Mesendoderm (in vitro differentiated cells): ENCODE results near the gene ABHD17A.
A peak's percentile ranks its signal among the peaks of the same experiment; 100 is the strongest.
"Not testable (repeated sequence)": the region's sequence is repeated elsewhere in the genome, so short reads cannot be mapped to it uniquely, and the experiment has no call there.

Experiments used
- DNase-seq: peaks from one replicate; pipeline ENCODE4 v3.0.0; 2013
- H2AK5ac ChIP-seq: 2 replicates; pipeline ENCODE4 v1.6.1; 2013; ENCODE audit warnings: low read length, inconsistent platforms
- H2BK120ac ChIP-seq: 2 replicates; pipeline ENCODE4 v1.6.1; 2013; ENCODE audit warnings: low read depth, mild to moderate bottlenecking, low read length, moderate library complexity, mixed read lengths
- H2BK15ac ChIP-seq: replicated peaks from 2 replicates; pipeline ENCODE4 v1.6.1; 2013; ENCODE audit warnings: low read depth, mild to moderate bottlenecking, moderate library complexity
- H2BK5ac ChIP-seq: 2 replicates; pipeline ENCODE4 v1.6.1; 2013; ENCODE audit warnings: low read length, inconsistent platforms
- H3K18ac ChIP-seq: 2 replicates; pipeline ENCODE4 v1.6.1; 2013; ENCODE audit warnings: mild to moderate bottlenecking, low read length, mixed read lengths
- H3K23ac ChIP-seq: one replicate; pipeline ENCODE4 v1.6.1; 2013; ENCODE audit warnings: low read length
- H3K27ac ChIP-seq: 2 replicates; pipeline ENCODE4 v1.5.1; 2013; ENCODE audit warnings: low read depth, mild to moderate bottlenecking, inconsistent platforms, low read length, moderate library complexity
- H3K27me3 ChIP-seq: 2 replicates; pipeline ENCODE4 v1.6.1; 2013; ENCODE audit warnings: low read length, control low read depth, mild to moderate bottlenecking, inconsistent platforms; ENCODE audit not compliant: insufficient read depth, poor library complexity
- H3K36me3 ChIP-seq: 2 replicates; pipeline ENCODE4 v1.6.1; 2013; ENCODE audit warnings: low read length, inconsistent platforms; ENCODE audit not compliant: control insufficient read depth, insufficient read depth
- H3K4ac ChIP-seq: one replicate; pipeline ENCODE4 v1.6.1; 2013; ENCODE audit warnings: low read depth, mild to moderate bottlenecking, low read length, moderate library complexity
- H3K4me1 ChIP-seq: 2 replicates; pipeline ENCODE4 v1.6.1; 2013; ENCODE audit warnings: low read depth, low read length, inconsistent platforms; ENCODE audit not compliant: control insufficient read depth
- H3K4me2 ChIP-seq: 2 replicates; pipeline ENCODE4 v1.6.1; 2013; ENCODE audit warnings: low read length
- H3K4me3 ChIP-seq: 2 replicates; pipeline ENCODE4 v1.5.1; 2013; ENCODE audit warnings: mild to moderate bottlenecking, low read length
- H3K56ac ChIP-seq: one replicate; pipeline ENCODE4 v1.6.1; 2013; ENCODE audit warnings: low read length
- H3K79me1 ChIP-seq: 2 replicates; pipeline ENCODE4 v1.6.1; 2013; ENCODE audit warnings: low read length, inconsistent platforms
- H3K79me2 ChIP-seq: 2 replicates; pipeline ENCODE4 v1.6.1; 2013; ENCODE audit warnings: mild to moderate bottlenecking, low read length; ENCODE audit not compliant: control insufficient read depth, insufficient read depth
- H3K9ac ChIP-seq: 2 replicates; pipeline ENCODE4 v1.6.1; 2013; ENCODE audit warnings: low read length, inconsistent platforms
- H4K5ac ChIP-seq: one replicate; pipeline ENCODE4 v1.6.1; 2013; ENCODE audit warnings: low read length
- H4K8ac ChIP-seq: one replicate; pipeline ENCODE4 v1.6.1; 2013; ENCODE audit warnings: low read depth, mild to moderate bottlenecking, control low read depth, low read length, moderate library complexity
- WGBS: extraction: QIAGEN DNeasy Blood & Tissue Kit; methylation state at CpG from one replicate; pipeline ENCODE4 v1.1.7; 2013; ENCODE audit warnings: low lambda C conversion rate, missing lambda C conversion rate; ENCODE audit not compliant: insufficient coverage; ENCODE audit errors: extremely low coverage; 5-methylcytosine and 5-hydroxymethylcytosine counted together

Gene ABHD17A

GRCh38 chr19:1884291-1884718, 991 bp downstream of the ABHD17A start:
- H3K36me3 ChIP-seq: no peaks in the 10 kb centered on the region
- H3K4me3 ChIP-seq: peak overlapping the region; percentile 90
- peak overlapping the region; percentile 93 for H3K4me2 ChIP-seq
- no peaks in the 10 kb centered on the region for H3K27me3 ChIP-seq
- H3K79me1 ChIP-seq: peaks cover 23% of the 10 kb centered on the region
- H3K4ac ChIP-seq: no peak overlapping the region
- no peak overlapping the region for H2AK5ac ChIP-seq
- H2BK120ac ChIP-seq: no peak overlapping the region
- H3K4me1 ChIP-seq: peaks cover 10% of the 10 kb centered on the region
- DNase-seq: no peak
- no peak overlapping the region for H3K27ac ChIP-seq
- H2BK5ac ChIP-seq: no peak overlapping the region
- no peak overlapping the region for H2BK15ac ChIP-seq
- no peak overlapping the region for H4K5ac ChIP-seq
- H3K18ac ChIP-seq: no peak overlapping the region
- H3K56ac ChIP-seq: peak overlapping the region; percentile 92
- peaks cover 28% of the 10 kb centered on the region for H3K79me2 ChIP-seq
- H3K23ac ChIP-seq: no peak overlapping the region
- peak overlapping the region; percentile 89 for H3K9ac ChIP-seq
- no CpG with 5 or more reads among the region's 11 CpGs for WGBS
- H4K8ac ChIP-seq: no peak overlapping the region

GRCh38 chr19:1883784-1884183, 1.5 kb downstream of the ABHD17A start:
- Histone ChIP-seq H3K4me3 (no peak overlapping the region), H2BK5ac (no peak overlapping the region), H2BK15ac (no peak overlapping the region), H3K23ac (no peak overlapping the region), H4K8ac (no peak overlapping the region), H3K18ac (no peak overlapping the region), H3K27ac (no peak overlapping the region), H3K56ac (peak overlapping the region; percentile 92), H3K79me1 (peaks cover 23% of the 10 kb centered on the region), H3K36me3 (no peaks in the 10 kb centered on the region), H3K9ac (peak overlapping the region; percentile 50), H4K5ac (no peak overlapping the region), H3K4ac (no peak overlapping the region), H3K27me3 (no peaks in the 10 kb centered on the region), H3K4me2 (peak overlapping the region; percentile 31), H2AK5ac (no peak overlapping the region), H3K79me2 (peaks cover 28% of the 10 kb centered on the region), H3K4me1 (peaks cover 10% of the 10 kb centered on the region), H2BK120ac (no peak overlapping the region)
- DNase-seq: no peak
- no CpG with 5 or more reads among the region's 8 CpGs for WGBS

- no peak overlapping the region for H3K23ac ChIP-seq
- no peak overlapping the region for H2BK120ac ChIP-seq
- H2BK15ac ChIP-seq: no peak overlapping the region
- H3K27me3 ChIP-seq: no peaks in the 10 kb centered on the region
- no peak overlapping the region for H3K4me3 ChIP-seq
- H4K8ac ChIP-seq: no peak overlapping the region
- DNase-seq: no peak
- H3K27ac ChIP-seq: no peak overlapping the region
- no peak overlapping the region for H2AK5ac ChIP-seq
- H3K18ac ChIP-seq: no peak overlapping the region
- no peak overlapping the region for H2BK5ac ChIP-seq
- WGBS: no CpG with 5 or more reads among the region's 25 CpGs
- H3K79me2 ChIP-seq: peaks cover 28% of the 10 kb centered on the region
- peaks cover 23% of the 10 kb centered on the region for H3K79me1 ChIP-seq
- peak overlapping the region; percentile 74 for H3K56ac ChIP-seq
- H3K9ac ChIP-seq: peak overlapping the region; percentile 41
- no peak overlapping the region for H3K4me2 ChIP-seq
- no peak overlapping the region for H4K5ac ChIP-seq
- H3K4ac ChIP-seq: no peak overlapping the region
- H3K36me3 ChIP-seq: no peaks in the 10 kb centered on the region
- peaks cover 10% of the 10 kb centered on the region for H3K4me1 ChIP-seq
These were observed 2.3 kb downstream of the ABHD17A start for GRCh38 chr19:1882786-1883692.

- H3K9ac ChIP-seq: peak overlapping the region; percentile 41
- no peaks in the 10 kb centered on the region for H3K27me3 ChIP-seq
- H3K79me2 ChIP-seq: peaks cover 28% of the 10 kb centered on the region
- no peak for DNase-seq
- H2AK5ac ChIP-seq: no peak overlapping the region
- no peak overlapping the region for H3K4me2 ChIP-seq
- peaks cover 23% of the 10 kb centered on the region for H3K79me1 ChIP-seq
- no peak overlapping the region for H3K18ac ChIP-seq
- no peak overlapping the region for H2BK5ac ChIP-seq
- no CpG with 5 or more reads among the region's 31 CpGs for WGBS
- no peak overlapping the region for H4K5ac ChIP-seq
- H2BK15ac ChIP-seq: no peak overlapping the region
- no peak overlapping the region for H4K8ac ChIP-seq
- H3K36me3 ChIP-seq: no peaks in the 10 kb centered on the region
- peaks cover 10% of the 10 kb centered on the region for H3K4me1 ChIP-seq
- no peak overlapping the region for H3K4ac ChIP-seq
- H3K56ac ChIP-seq: peak overlapping the region; percentile 74
- H3K4me3 ChIP-seq: no peak overlapping the region
- H2BK120ac ChIP-seq: no peak overlapping the region
- H3K23ac ChIP-seq: no peak overlapping the region
- H3K27ac ChIP-seq: no peak overlapping the region
These were observed 3.1 kb downstream of the ABHD17A start for GRCh38 chr19:1882089-1882785.

GRCh38 chr19:1881393-1882088, 3.8 kb downstream of the ABHD17A start:
- H2BK15ac ChIP-seq, H4K5ac ChIP-seq, H3K4me2 ChIP-seq, H3K36me3 ChIP-seq, H2AK5ac ChIP-seq, H3K4me3 ChIP-seq, H2BK120ac ChIP-seq, H3K4ac ChIP-seq, H3K27ac ChIP-seq, H3K18ac ChIP-seq, H3K4me1 ChIP-seq, H3K27me3 ChIP-seq, H4K8ac ChIP-seq, DNase-seq, H3K23ac ChIP-seq, H2BK5ac ChIP-seq, H3K9ac ChIP-seq: not testable (repeated sequence)
- Histone ChIP-seq H3K79me2 (peaks cover 28% of the 10 kb centered on the region), H3K56ac (peak overlapping the region; percentile 34), H3K79me1 (peaks cover 23% of the 10 kb centered on the region)
- WGBS: no CpG with 5 or more reads among the region's 44 CpGs
